Stimulated activated CD8-positive, alpha-beta memory T cell treated with anti-CD3 and anti-CD28 coated beads, Interleukin-12 subunit alpha, Interleukin-12 subunit beta, amount 100 ng/mL, for 24 hours (primary cell): Measurements from ENCODE around the gene GNA14.
"Not testable (repeated sequence)": the region's sequence is repeated elsewhere in the genome, so short reads cannot be mapped to it uniquely, and the experiment has no call there.

ENCODE experiments used
- DNase-seq: peaks from one replicate; pipeline ENCODE4 v3.0.0-alpha.2; 2020; ENCODE audit errors: extremely low read depth

GNA14 gene

GRCh38 chr9:77402286-77402685, 245.8 kb downstream of the GNA14 start:
- DNase-seq = no peak

DNA sequence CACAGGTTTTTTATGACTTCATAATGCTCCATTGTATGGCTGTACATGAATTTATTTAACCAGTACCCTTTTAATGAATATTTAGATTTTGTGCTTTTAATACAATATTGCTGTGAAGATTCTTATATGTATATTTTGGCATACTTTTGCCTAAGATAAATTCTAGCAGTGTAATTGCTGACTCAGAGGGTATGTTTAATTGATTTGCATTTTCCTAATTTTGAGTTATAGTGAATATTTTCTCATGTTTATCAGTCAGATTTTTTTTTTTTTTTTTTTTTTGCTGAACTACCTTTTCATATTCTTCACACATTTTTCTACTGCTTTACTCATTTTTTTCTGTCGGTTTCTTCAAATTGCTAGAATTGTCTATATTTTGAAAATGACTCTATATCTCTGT, 248.2 kb downstream of the GNA14 start:
- no peak for DNase-seq

- not testable (repeated sequence) for DNase-seq
Observed at GRCh38 chr9:77398581-77398980, 249.5 kb downstream of the GNA14 start.

- DNase-seq = no peak
Observed at GRCh38 chr9:77392328-77392727, 255.8 kb downstream of the GNA14 start.

GRCh38 chr9:77391834-77392233, 256.3 kb downstream of the GNA14 start:
- DNase-seq = no peak

DNA sequence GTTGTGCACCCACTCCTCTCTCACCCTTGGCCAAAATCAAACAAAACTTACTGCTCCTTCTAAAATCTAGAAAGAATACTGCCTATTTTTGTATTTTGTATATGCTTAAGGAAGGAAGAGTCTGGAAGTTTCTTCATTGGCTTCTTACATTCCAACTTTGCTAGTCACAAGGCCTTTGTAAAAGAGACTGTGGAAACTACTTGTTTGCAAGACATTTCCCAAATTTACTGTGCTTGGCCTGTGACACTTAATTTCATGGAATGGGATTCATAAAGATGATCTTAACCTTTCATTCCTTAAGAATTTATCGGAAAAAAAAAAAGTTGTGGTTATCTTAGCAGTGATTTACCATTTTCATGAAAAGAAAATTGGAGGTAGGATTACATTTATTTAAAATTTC, 261.9 kb downstream of the GNA14 start:
- no peak for DNase-seq

DNA sequence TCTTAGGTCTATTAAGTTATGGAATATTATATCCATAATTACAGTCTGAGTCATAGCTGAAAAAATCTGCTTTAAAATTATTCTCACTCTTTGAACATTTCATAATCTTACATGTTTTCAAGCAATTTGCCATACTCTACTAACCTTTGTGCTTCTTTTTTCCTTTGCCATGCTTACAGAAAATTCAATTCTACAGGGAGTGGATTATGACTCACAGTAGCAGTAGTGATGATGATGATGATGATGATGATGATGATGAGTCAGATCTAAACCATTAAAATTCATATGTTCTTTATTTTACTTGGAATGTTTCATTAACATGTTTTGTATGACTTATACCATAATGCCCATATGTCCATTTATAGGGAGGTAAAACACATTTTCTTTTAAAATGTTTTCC, 263.7 kb downstream of the GNA14 start:
- DNase-seq = no peak

DNA sequence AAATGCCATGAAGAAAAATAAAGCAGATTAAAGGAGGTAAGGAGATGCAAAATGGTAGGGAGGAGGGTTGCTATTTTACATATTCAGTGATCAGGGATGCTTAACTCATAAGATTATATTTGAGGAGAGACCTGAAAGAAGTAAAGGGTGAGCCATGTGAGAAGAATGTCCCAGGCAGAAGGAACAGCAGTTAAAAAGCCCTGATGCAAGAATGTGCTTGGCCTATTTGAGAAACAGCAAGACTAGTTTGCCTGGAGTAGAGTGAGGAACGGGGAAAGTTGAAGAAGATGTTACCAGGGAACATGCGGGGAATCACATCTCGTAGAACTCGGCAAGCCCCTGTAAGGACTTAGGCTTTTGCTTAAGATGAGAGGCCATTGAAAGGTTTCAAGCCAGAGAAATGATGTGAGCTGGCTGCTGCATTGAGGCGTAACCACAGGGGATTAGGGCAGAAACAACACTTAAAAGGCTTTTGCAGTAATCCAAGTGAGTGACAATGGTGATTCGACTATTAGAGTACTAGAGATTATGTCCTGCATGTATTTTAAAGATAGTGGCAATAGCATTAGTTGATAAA, 272.1 kb downstream of the GNA14 start:
- no peak for DNase-seq

- DNase-seq = no peak
Observed at GRCh38 chr9:77374266-77374665, 273.9 kb downstream of the GNA14 start.
